GM18858 (cell line): Measurements from ENCODE around the gene SMARCB1.

ENCODE experiments used
- ATAC-seq: cut with Tn5 transposase; IDR thresholded peaks from one replicate; pipeline ENCODE4 v1.9.1; 2021; ENCODE audit not compliant: unreplicated experiment

The SMARCB1 gene

DNA sequence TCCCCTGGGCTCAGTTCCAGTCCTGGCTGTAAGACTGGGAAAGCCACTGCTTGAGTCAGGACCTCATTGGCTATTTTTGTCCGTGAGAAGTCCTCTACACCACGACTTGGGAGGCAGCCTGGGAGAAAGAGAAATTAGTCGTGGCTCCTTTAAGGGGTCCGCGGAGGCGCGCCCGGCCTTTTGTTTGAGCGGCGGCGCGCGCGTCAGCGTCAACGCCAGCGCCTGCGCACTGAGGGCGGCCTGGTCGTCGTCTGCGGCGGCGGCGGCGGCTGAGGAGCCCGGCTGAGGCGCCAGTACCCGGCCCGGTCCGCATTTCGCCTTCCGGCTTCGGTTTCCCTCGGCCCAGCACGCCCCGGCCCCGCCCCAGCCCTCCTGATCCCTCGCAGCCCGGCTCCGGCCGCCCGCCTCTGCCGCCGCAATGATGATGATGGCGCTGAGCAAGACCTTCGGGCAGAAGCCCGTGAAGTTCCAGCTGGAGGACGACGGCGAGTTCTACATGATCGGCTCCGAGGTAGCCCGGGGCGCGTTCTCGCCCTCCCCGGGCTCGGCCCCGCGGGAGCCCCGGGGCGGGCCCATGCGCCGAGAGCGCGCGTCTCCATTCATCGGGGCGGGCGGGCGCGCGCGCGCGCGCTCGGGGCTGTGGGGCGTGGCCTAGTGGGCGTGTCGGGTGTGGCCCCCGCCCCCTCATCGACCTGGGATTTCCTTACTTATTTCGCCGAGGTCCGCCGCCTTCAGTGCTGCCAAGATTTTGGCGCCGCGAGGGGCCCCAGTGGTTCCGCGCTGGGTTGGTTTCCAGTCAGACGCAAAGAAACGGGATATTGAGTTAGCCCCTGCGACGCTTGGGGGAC is at the start of gene SMARCB1:
Gene SMARCB1 (plus strand): TSS at position 215 of the 848 bp plus-strand sequence. CDS start 204 bp downstream, at position 419.
- no peak for ATAC-seq

DNA sequence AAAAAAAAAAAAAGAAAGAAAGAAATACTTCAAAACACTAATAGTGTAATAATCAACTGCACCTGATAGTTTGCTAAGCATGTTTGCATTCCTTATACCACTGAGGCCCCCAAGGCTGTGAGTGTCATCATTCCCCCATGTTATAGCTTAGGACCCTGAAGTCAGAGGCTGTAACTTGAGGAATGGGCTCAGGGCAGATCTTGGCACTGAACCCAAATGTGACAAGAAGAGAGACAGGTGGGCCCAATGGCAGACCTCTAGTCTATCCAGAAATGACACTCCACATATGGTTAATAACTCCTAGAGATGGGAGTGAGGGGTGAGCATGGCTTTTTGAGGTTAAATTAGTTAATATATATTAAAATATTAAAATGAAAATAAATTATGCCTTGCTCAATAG is 49.1 kb upstream of the SMARCB1 start:
- no peak for ATAC-seq

DNA sequence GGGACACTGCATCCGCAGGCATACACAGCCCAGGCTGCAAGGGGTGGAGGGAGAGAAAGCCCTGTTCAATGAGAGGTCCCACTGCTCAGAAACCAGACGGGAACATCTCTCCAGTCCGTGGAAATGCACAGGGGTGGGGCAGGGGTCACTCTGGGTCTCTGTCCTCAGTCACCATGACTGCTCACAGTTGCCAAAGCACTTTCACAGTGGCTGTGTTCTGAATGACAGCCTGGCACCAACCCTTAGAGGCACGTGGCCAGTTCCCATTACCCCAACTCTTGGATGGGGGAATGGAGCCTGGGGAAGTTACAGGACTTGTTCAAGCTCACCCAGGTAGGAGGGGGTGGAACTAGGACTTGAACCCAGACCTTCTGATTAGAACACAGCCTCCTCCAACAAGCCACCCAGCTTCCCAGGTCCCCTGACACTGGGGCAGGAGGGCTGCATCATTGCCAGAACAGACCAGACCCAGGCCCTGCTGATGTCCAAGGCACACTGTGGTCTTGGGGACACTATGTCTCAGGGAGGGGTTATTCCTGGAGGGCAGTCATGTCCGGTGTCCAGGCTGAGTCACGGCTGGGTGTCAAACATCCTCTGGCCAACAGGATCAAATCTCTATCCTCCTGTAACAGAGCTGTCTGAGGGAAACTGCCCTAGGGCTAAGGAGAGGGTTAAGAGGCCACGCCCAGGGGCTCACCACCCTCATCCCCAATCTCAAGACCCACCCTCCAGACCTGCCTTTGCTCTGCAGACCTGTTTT is 44.1 kb upstream of the SMARCB1 start:
- no peak for ATAC-seq

DNA sequence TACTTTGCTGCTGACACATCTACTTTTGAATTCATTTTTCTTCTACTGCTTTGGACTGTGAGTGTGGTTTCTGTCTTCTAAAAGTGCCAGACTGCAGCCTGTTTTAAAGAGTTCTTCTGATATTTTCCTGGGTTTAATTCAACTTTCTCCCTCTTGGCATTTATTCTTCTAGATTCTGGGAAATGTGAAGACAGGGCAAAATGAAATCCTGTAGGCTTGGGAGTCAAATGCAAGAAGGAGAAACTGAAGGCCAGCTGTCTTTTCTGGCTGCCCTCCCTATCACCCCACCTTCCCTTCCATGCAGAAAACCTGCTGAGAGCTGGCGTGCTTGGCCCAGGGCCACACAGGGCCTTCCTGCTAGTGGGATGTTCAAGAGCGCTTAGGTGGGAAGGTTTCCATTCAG is 43.5 kb upstream of the SMARCB1 start:
- no peak for ATAC-seq

DNA sequence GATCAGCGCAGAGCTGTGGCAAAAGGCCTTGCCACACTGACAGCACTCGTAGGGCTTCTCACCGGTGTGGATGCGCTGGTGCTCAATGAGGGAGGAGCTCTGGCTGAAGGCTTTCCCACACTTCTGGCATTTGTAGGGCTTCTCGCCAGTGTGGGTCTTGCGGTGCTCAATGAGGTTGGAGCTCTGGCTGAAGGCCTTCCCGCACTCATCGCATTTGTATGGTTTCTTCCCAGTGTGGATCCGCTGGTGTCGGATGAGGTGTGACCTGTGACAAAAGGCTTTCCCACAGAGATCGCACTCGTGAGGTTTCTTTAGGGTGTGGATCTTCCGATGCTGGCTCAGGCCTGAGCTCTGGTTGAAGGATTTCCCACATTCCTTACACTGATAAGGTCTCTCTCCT is 42.8 kb upstream of the SMARCB1 start:
- ATAC-seq: no peak

DNA sequence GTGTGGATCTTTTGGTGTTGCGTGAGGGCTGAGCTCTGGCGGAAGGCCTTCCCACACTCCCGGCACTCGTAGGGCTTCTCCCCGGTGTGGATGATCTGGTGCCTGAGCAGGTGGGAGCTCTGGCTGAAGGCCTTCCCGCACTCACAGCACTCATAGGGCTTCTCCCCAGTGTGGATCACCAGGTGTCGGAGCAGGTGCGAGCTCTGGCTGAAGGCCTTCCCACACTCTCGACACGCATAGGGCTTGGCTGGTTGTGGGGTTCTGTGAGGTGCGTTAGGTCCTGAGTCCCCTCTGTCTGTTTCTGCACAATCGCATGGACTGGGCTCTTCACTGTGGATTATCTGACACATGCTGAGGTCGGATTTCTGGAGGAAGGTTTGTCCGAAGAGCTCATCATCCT is 42.3 kb upstream of the SMARCB1 start:
- no peak for ATAC-seq

DNA sequence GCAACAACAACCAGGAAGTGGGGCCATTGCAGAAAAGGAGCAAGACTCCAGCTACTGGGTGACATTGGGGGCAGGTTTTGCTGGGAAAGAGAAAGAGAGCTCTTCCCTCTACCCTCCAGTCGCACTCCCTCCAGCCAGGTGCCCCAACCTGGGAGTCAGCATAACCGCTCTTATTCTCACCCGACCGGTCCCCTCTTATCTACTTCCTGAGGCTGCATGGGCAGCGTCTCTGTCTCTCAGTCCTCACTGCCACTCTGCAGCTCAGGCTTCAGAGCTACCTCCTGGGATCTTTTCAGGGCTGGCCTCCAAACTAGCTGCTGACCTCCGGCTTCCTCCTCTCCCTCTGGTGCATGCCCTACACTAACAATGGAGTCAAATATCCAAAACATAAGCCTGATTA is 41.0 kb upstream of the SMARCB1 start:
- no peak for ATAC-seq

DNA sequence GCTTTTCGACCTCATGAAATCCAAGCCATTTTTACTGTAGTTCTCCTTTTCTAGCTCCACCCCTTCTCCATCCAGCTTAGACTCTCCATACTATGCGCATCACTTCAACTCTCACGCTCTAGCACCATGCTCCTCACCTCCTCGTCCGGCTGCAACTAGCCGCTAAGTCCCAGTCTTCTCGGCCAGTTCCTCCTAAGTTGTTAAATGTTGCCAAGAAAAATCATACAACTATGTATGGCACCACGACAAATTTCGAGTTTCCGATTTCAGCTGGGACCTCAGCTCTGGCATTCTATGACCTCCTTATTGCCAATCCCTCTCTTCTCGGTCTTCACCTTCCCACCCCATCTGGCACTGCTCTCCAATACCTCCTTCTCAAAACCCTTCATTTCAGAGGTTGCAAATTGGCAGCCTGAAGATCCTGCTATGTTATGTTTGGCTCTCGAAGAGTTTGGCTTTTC is 36.9 kb upstream of the SMARCB1 start:
- no peak for ATAC-seq

DNA sequence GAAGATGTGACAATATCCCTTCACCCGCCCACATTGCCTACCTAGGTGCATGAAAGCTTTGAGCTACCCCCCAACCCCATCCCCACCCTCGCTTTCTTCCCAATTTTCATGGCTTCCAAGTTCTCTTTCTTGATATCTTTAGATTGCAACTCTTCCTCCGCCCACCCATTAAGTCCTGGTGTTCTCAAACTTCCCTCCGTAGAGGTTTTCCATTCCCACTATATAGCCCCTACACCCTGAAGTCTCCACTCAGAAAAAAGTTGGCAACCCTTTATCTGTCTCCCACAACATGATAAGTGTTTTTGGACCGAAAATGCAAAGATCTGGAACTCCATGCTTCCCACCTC is 36.4 kb upstream of the SMARCB1 start:
- no peak for ATAC-seq

DNA sequence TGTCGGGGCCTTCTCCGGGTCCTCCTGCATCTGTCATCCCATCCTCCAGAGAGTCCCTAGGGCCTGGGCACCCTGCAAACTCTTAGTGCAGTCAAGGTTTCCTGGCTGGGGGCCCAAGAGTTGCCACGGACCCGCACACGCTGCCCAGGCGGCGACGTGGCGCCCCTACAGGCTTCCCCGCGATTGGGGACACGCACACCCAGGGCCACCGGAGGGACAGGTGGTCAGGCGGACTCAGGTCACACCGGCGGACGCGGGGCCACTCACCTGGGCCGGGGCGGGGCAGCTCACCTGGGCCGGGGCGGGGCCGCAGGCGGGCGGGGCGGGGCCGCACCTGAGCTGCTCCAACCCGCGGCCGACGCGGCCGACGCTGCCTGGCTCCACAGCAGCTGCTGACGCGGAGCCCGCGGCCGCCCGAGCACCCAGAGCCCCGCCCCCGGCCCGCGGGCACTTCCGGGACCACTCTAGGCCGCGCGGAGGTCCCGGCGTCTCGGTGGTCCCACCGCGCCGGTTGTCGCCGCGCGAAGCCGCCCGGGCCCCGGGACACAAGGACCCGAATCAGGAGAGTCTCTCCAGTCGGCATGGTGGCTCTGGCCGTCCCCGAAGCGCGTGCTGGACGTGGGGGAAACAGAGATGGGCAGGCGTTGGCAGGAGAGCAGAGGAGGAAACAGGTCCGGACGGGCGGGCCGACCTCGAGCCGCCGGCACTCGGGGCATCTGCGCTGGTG is 35.9 kb upstream of the SMARCB1 start, which contains the start of gene ZNF70:
Gene ZNF70 (minus strand): TSS at position 399 of the 727 bp plus-strand sequence. CDS start 5,972 bp downstream, outside the sequence.
- no peak for ATAC-seq

DNA sequence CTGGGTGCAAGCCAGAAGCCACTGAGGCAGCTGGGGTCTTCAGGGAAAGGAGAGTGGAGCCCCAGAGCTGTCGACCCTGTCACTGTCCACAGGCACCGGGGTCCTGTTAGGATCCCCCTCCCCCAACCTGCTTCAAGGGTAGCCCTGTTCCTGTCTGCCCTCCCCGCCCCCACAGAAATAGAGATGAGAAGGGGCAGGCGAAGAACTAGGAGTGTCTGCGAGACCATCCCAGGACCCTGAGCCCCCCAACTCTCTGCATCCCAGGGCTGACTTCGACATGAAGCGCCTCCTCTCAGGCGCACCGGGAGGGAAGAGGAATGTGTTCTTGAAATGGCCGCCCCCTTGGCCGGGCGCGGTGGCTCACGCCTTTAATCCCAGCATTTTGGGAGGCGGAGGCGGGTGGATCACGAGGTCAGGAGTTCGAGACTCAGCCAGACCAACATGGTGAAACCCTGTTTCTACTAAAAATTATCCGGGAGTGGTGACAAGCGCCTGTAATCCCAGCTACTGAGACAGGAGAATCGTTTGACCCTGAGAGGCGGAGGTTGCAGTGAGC is 35.2 kb upstream of the SMARCB1 start:
- no peak for ATAC-seq

DNA sequence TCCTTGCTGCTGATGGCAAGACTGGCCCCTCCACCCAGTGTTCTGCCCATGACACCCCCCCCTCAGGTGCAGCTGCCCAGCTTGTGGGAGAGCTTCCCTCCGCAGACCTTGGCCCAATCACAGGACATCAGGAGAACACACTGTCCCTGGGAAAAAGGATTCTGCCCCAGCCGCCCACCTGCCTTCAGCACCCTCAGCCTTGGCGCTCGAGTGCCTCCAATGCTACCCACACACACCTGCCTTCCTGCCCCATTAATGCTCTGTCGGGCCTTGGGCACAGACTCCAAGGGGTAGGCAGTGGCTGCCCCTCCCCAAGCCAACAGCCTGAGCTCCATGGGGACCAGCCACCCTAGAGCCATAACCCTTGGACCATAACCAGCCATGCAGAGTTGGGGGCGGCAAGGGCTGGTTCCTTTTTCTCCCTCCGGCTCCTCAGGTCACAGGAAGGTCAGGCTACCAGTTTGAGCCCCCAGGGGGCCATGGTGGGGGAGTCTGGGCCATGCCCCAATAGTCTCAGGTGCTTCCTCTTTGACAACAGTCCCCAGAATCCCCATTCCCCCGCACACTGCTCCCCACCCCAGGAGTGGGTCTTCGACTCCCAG is 34.6 kb upstream of the SMARCB1 start:
- ATAC-seq: no peak

DNA sequence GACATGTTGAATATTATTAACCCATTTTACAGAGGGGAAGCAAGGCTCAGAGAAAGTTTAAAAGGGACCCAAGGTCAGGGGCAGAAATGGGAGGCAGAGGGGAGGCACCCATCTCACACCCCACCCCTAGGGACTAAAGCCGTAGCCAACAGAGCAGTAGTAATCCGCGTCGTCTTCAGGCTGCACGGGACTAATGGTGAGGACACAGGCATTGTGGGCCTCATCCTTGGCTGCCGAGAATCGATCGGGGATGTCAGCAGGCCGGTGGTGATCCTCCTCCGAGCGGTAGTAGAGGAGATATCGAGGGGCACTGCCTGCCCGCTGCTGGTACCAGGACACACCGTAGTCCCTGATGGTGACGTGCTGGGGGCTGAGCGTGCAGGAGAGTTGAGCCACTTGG is 34.0 kb upstream of the SMARCB1 start:
- no peak for ATAC-seq

DNA sequence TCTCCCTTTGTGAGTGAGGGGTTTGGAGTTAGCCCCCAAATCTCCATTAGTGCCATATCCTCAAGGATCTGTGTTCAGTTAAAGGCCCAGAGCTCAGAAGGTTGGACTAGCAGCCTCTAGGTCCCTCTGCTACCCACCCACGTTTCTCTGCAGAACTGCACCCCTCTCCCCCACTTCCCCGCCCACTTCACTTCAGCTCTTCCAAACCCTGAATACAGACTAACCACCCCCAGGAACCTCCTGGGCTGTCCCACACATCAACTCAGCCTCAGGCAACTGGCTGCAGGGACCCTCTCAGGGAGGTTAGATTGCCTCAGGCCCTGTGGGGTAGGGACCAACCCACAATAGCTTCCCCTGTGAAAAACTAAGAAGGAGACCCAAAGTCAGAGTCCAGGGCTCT is 33.4 kb upstream of the SMARCB1 start:
- no peak for ATAC-seq

DNA sequence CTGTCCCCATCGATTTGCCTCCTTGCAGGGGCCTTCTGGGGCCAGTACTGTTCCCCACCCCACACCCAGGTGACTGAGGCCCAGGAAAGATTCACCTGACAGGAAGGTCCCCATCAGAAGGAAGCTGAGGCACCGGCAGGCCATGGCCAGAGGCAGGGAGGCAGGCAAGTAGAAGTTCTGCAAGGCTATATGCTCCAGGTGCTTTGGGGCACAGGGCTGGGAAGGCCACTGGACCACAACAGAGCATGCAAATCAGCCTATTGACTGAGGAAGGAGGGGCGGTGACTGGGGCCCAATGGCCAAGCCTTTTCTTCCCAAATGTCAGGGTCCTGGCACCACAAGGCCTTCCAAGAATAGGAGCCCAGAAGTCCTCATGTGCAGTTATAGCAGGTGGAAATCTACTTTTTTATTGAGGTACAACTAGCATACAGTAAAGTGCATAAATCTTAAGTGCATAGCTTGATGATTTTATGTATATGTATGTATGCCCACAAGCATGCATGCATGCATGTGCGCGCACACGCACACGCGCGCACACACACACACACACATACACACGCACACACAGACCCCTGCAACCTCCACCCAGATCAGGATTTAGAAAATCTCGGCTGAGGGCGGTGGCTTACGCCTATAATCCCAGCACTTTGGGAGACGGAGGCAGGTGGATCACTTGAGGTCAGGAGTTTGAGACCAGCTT is 32.4 kb upstream of the SMARCB1 start, which contains the start of gene VPREB3:
Gene VPREB3 (minus strand): TSS at position 206 of the 700 bp plus-strand sequence. CDS start 62 bp downstream, at position 144.
- ATAC-seq: no peak

DNA sequence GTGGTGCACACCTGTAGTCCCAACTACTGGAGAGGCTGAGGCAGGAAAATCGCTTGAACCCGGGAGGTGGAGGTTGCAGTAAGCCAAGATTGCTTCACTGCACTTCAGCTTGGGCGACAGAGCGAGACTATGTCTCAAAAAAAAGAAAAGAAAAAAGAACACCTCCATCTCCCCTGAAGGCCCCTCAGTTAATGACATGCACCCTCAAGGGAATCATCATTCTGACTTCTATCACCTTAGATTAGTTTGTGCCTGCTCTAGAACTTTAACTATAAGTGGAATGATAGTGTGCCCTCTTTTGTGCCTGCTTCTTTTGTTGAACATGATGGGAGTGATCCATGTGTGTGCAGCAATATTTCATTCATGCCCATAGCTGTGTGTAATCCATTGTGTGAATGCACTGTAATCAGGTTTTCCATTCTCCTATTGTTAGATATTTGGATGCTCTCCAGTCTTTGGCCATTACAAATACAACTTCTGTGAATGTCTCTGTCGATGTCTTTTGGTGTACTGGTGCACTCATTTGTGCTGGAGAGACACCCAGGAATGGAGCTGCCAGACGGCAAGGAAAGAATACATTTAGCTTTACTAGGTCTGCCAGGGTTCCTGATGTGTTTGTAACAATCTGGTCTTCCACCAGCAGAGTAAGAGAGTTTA is 31.7 kb upstream of the SMARCB1 start:
- ATAC-seq: no peak

DNA sequence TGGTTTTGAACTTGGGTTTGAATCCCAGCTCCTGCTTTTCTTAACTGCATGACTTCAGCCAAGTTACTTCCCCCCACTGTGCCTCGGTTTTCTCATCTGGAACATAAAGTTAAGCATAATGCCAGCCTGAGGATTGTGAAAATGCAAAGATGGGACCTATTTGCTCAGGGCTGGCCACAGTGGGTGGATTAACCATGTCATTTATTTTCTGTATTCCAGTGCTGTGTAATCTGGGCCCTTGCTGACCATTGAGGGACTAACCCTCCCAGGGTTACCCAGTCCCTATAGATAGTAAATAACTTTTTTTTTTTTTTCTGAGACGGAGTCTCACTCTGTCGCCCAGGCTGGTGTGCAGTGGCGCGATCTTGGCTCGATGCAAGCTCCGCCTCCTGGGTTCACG is 31.1 kb upstream of the SMARCB1 start:
- no peak for ATAC-seq

DNA sequence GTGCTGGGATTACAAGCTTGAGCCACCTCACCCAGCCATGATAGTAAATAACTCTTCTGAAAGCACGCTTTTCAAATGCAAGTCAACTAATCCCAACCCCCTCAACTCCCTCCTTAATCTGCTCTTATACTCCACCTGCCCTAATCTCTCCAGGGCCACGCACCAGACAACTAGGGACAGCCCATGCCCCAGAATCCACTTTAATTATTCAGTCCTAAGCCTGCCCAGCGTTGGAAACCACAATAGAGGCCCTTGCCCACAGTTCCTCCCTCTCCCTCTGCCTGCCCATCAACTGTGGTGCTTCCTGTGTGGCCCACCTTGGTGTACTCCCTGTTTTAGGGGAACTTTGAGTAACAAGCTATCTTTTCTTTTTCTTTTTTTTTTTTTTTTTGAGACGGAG is 29.9 kb upstream of the SMARCB1 start:
- ATAC-seq: no peak

DNA sequence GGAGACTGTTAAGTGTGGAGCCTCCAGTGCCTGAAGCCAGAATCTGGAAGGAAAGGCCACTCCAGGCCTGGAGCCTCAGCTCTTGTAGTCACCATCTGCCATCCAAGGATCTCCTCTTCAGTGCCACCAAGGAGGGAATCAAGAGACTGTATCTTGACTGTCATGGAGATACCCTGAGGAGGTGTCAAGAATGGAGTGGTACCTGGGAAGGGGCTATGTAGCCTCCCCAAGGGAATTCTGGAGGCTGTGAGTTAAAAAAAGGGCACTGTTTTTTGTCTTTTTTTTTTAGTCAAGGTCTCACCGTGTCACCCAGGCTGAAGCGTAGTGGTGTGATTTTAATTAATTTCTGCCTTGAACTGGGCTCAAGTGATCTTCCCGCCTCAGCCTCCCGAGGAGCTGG is 27.2 kb upstream of the SMARCB1 start:
- no peak for ATAC-seq

DNA sequence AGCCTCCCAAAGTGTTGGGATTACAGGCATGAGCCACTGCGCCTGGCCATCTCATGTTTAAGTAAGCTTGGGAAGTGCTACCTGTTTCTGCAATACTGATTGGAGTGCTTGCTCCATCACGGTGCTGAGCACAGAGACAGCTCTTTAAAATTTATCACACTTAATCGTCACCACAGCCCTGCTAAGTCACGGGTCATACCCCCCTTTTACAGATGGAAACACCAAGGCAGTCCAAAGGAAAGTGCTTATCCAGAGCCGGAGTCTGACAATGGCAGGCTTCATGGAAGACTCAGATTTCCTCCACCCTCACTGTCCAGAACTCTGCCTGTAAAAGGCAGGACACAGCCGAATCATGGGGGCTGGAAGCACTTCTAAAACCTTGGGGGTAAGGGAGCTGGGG is 26.7 kb upstream of the SMARCB1 start:
- ATAC-seq: no peak
